Measurements from ENCODE around the gene SPEF1.
A peak's percentile ranks its signal among the peaks of the same experiment; 100 is the strongest.
"Not testable (repeated sequence)": the region's sequence is repeated elsewhere in the genome, so short reads cannot be mapped to it uniquely, and the experiment has no call there.

Gene SPEF1

GRCh38 chr20:3781153-3781910 lies at the start of gene SPEF1:
TSS of gene SPEF1 (minus strand) at chr20:3781448. CDS start at chr20:3781287, 161 bp downstream.
- Mint-ChIP-seq H3K9me3 (no peaks in the 10 kb centered on the region), H3K36me3 (peaks cover 9 to 16% of the 10 kb centered on the region in 2 donors), H3K4me1 (peaks cover 45 to 69% of the 10 kb centered on the region in 2 donors), H3K27me3 (peaks cover 8 to 17% of the 10 kb centered on the region in 2 donors), H3K4me3 (peak within 1 kb of the TSS; percentile 84), H3K27ac (peak within 1 kb of the TSS; percentile 48)
- ATAC-seq (replicated peaks) (peak; percentile 56 to 67), DNase-seq (peak; percentile 44)

- H3K4me1 Mint-ChIP-seq, H3K4me3 Mint-ChIP-seq, H3K27ac Mint-ChIP-seq: not testable (repeated sequence)
Measured at GRCh38 chr20:3829891-3830290, 48.6 kb upstream of the SPEF1 start.

GRCh38 chr20:3828798-3829197 lies 47.5 kb upstream of the SPEF1 start:
- ATAC-seq (replicated peaks) (no peak), DNase-seq (no peak)
- Mint-ChIP-seq H3K9me3 (no peaks in the 10 kb centered on the region), H3K4me3 (no peak overlapping the region), H3K36me3 (peaks cover 27 to 35% of the 10 kb centered on the region in 2 donors), H3K27ac (no peak overlapping the region), H3K27me3 (no peaks in the 10 kb centered on the region), H3K4me1 (peaks cover 8 to 9% of the 10 kb centered on the region in 2 donors)

More at GRCh38 chr20:3829891-3830290, 48.6 kb upstream of the SPEF1 start:
- not testable (repeated sequence) for ATAC-seq (replicated peaks); H3K27me3 Mint-ChIP-seq; H3K9me3 Mint-ChIP-seq; DNase-seq
- peaks cover 23 to 31% of the 10 kb centered on the region in 2 donors for H3K36me3 Mint-ChIP-seq

GRCh38 chr20:3826420-3826819 lies 45.2 kb upstream of the SPEF1 start:
- no peaks in the 10 kb centered on the region for H3K9me3 Mint-ChIP-seq
- ATAC-seq (replicated peaks) (no peak), DNase-seq (no peak)
- H3K36me3 Mint-ChIP-seq, result peaks cover 31 to 45% of the 10 kb centered on the region in 2 donors
- no peaks in the 10 kb centered on the region for H3K27me3 Mint-ChIP-seq
- H3K27ac Mint-ChIP-seq, result no peak overlapping the region
- H3K4me1 Mint-ChIP-seq, result peaks cover 11 to 14% of the 10 kb centered on the region in 2 donors
- H3K4me3 Mint-ChIP-seq, result no peak overlapping the region

- ATAC-seq (replicated peaks), result no peak
- peaks cover 14 to 18% of the 10 kb centered on the region in 2 donors for H3K4me1 Mint-ChIP-seq
- DNase-seq, result no peak
Measured at GRCh38 chr20:3825526-3825925, 44.3 kb upstream of the SPEF1 start.

GRCh38 chr20:3823881-3824280 lies 42.6 kb upstream of the SPEF1 start:
- DNase-seq (no peak), ATAC-seq (replicated peaks) (no peak)
- Mint-ChIP-seq H3K27ac (no peak overlapping the region), H3K9me3 (no peaks in the 10 kb centered on the region), H3K4me3 (no peak overlapping the region), H3K36me3 (peaks cover 26 to 45% of the 10 kb centered on the region in 2 donors), H3K27me3 (no peaks in the 10 kb centered on the region), H3K4me1 (peaks cover 14 to 31% of the 10 kb centered on the region in 2 donors)

More at GRCh38 chr20:3825526-3825925, 44.3 kb upstream of the SPEF1 start:
- H3K27ac Mint-ChIP-seq, result no peak overlapping the region
- no peaks in the 10 kb centered on the region for H3K9me3 Mint-ChIP-seq
- H3K4me3 Mint-ChIP-seq, result no peak overlapping the region
- H3K36me3 Mint-ChIP-seq, result peaks cover 29 to 45% of the 10 kb centered on the region in 2 donors
- no peaks in the 10 kb centered on the region for H3K27me3 Mint-ChIP-seq

- Mint-ChIP-seq H3K27me3 (no peaks in the 10 kb centered on the region), H3K9me3 (no peaks in the 10 kb centered on the region), H3K4me3 (peak overlapping the region; percentile 87 to 95), H3K36me3 (peaks cover 21 to 32% of the 10 kb centered on the region in 2 donors), H3K27ac (peak overlapping the region; percentile 98), H3K4me1 (peaks cover 20 to 39% of the 10 kb centered on the region in 2 donors)
- ATAC-seq (replicated peaks) (no peak), DNase-seq (no peak)
Measured at GRCh38 chr20:3821996-3822395, 40.7 kb upstream of the SPEF1 start.

GRCh38 chr20:3820901-3821727 lies 39.9 kb upstream of the SPEF1 start:
- peak overlapping the region; percentile 87 to 95 for H3K4me3 Mint-ChIP-seq
- no peaks in the 10 kb centered on the region for H3K9me3 Mint-ChIP-seq
- H3K27ac Mint-ChIP-seq, result peak overlapping the region; percentile 98
- no peak for DNase-seq
- ATAC-seq (replicated peaks), result no peak
- peaks cover 14 to 31% of the 10 kb centered on the region in 2 donors for H3K4me1 Mint-ChIP-seq
- H3K27me3 Mint-ChIP-seq, result peaks cover 4 to 5% of the 10 kb centered on the region in 2 donors
- peaks cover 12 to 23% of the 10 kb centered on the region in 2 donors for H3K36me3 Mint-ChIP-seq

- ATAC-seq (replicated peaks) (peak; percentile 88 to 90), DNase-seq (peak; percentile 93)
- H3K36me3 Mint-ChIP-seq, result peaks cover 11 to 18% of the 10 kb centered on the region in 2 donors
- peak within 1 kb of the TSS; percentile 98 for H3K27ac Mint-ChIP-seq
- peaks cover 4 to 5% of the 10 kb centered on the region in 2 donors for H3K27me3 Mint-ChIP-seq
- no peaks in the 10 kb centered on the region for H3K9me3 Mint-ChIP-seq
- H3K4me3 Mint-ChIP-seq, result peak within 1 kb of the TSS; percentile 87 to 95
- peaks cover 12 to 30% of the 10 kb centered on the region in 2 donors for H3K4me1 Mint-ChIP-seq
Measured at GRCh38 chr20:3820048-3820900, 39.0 kb upstream of the SPEF1 start, which contains the start of gene AP5S1. TSS of gene AP5S1 (plus strand) at chr20:3820547. CDS start at chr20:3822118, 1,571 bp downstream.

GRCh38 chr20:3819411-3820047 lies 38.3 kb upstream of the SPEF1 start:
- Mint-ChIP-seq H3K27me3 (peaks cover 4 to 5% of the 10 kb centered on the region in 2 donors), H3K4me1 (peaks cover 12 to 30% of the 10 kb centered on the region in 2 donors), H3K27ac (peak overlapping the region; percentile 98), H3K9me3 (no peaks in the 10 kb centered on the region), H3K4me3 (peak overlapping the region; percentile 87 to 95), H3K36me3 (peaks cover 6 to 12% of the 10 kb centered on the region in 2 donors)
- ATAC-seq (replicated peaks) (no peak), DNase-seq (no peak)

GRCh38 chr20:3818155-3819151 lies 37.2 kb upstream of the SPEF1 start:
- ATAC-seq (replicated peaks), result no peak
- H3K4me1 Mint-ChIP-seq, result peaks cover 12 to 30% of the 10 kb centered on the region in 2 donors
- H3K36me3 Mint-ChIP-seq, result peaks cover 5 to 10% of the 10 kb centered on the region in 2 donors
- peaks cover 4 to 5% of the 10 kb centered on the region in 2 donors for H3K27me3 Mint-ChIP-seq
- no peaks in the 10 kb centered on the region for H3K9me3 Mint-ChIP-seq
- H3K4me3 Mint-ChIP-seq, result peak overlapping the region; percentile 32 to 60
- no peak overlapping the region for H3K27ac Mint-ChIP-seq
- no peak for DNase-seq

- no peak for ATAC-seq (replicated peaks)
- no peak overlapping the region for H3K4me3 Mint-ChIP-seq
- H3K27me3 Mint-ChIP-seq, result peaks cover 4 to 5% of the 10 kb centered on the region in 2 donors
- peaks cover 19 to 38% of the 10 kb centered on the region in 2 donors for H3K4me1 Mint-ChIP-seq
- H3K36me3 Mint-ChIP-seq, result no peaks in the 10 kb centered on the region
- no peak overlapping the region for H3K27ac Mint-ChIP-seq
- DNase-seq, result no peak
- no peaks in the 10 kb centered on the region for H3K9me3 Mint-ChIP-seq
Measured at GRCh38 chr20:3815703-3816315, 34.6 kb upstream of the SPEF1 start.

Data from stimulated activated naive B cell treated with anti-CD40 and anti-IgM and Interleukin-4, amounts not matched to agents 10 μg/mL and 1 μg/mL and 100 μg/mL, for 72 hours (primary cell).